Measurements from ENCODE around the gene SAP25.

GRCh38 chr7:100565133-100565571 is 8.5 kb downstream of the SAP25 start:
- no peak for TF ChIP-seq POLR2A (IDR thresholded peaks at IDR 0.05)
- TF ChIP-seq CTCF (IDR thresholded peaks at IDR 0.05), result no peak

All from lower leg skin (tissue), 3 donors.